Muscle layer of duodenum (tissue), 2 donors: ENCODE results near the gene GRIK3.

ENCODE experiments used
- H3K27ac ChIP-seq: one replicate; pipeline ENCODE4 v1.7.0; 2013; ENCODE audit warnings: mild to moderate bottlenecking, low read length
- H3K27me3 ChIP-seq: one replicate; pipeline ENCODE4 v1.7.0; 2013; ENCODE audit warnings: low read depth, mild to moderate bottlenecking, control low read depth, low read length
- H3K36me3 ChIP-seq, 2 donors: one replicate each; pipeline ENCODE4 v1.7.0; 2013; ENCODE audit warnings: low read length in 2 of 2, control low read depth in 1 of 2, mild to moderate bottlenecking in 1 of 2; ENCODE audit not compliant: insufficient read depth in 2 of 2, control insufficient read depth in 1 of 2
- H3K4me1 ChIP-seq, 2 donors: one replicate each; pipeline ENCODE4 v1.7.0; 2013; ENCODE audit warnings: low read length in 2 of 2, mild to moderate bottlenecking in 2 of 2, control low read depth in 1 of 2, moderate library complexity in 1 of 2; ENCODE audit not compliant: insufficient read depth in 2 of 2, control insufficient read depth in 1 of 2
- H3K4me3 ChIP-seq, 2 donors: one replicate each; pipeline ENCODE4 v1.7.0; 2013; ENCODE audit warnings: low read length in 2 of 2, low read depth in 1 of 2, mild to moderate bottlenecking in 1 of 2
- H3K9me3 ChIP-seq, 2 donors: one replicate each; pipeline ENCODE4 v1.7.0; 2013; ENCODE audit warnings: low read length in 2 of 2, control low read depth in 1 of 2, mild to moderate bottlenecking in 1 of 2; ENCODE audit not compliant: control insufficient read depth in 1 of 2
- donor health status: healthy.

Gene GRIK3

GRCh38 chr1:37068897-37069296 is 34.6 kb upstream of the GRIK3 start:
- Histone ChIP-seq H3K4me1 (no peaks in the 10 kb centered on the region), H3K27ac (no peak overlapping the region), H3K4me3 (no peak overlapping the region), H3K27me3 (no peaks in the 10 kb centered on the region), H3K36me3 (no peaks in the 10 kb centered on the region), H3K9me3 (no peaks in the 10 kb centered on the region)

DNA sequence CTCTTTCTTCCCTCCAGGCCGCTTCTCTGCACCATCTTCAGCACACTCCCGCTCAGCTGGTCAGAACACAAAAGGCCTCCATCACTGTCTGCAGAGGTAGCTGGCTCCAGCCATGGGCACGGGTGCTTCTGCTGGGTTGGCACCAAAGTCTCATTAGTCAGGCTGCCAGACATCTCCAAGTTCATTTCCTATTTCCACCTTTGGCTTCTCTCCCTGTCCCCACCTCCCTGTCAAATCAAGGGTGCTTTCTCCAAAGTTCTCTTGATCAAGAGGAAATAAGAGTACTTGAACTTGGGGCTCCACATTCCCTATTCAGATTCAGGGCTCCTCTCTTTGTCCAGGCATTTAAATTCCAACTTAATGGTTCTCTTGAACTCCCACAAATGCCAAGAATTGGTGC is 33.9 kb upstream of the GRIK3 start:
- Histone ChIP-seq H3K4me1 (no peaks in the 10 kb centered on the region), H3K9me3 (no peaks in the 10 kb centered on the region), H3K27me3 (no peaks in the 10 kb centered on the region), H3K27ac (no peak overlapping the region), H3K36me3 (no peaks in the 10 kb centered on the region), H3K4me3 (no peak overlapping the region)

- Histone ChIP-seq H3K9me3 (no peaks in the 10 kb centered on the region), H3K4me3 (no peak overlapping the region), H3K36me3 (no peaks in the 10 kb centered on the region), H3K27me3 (no peaks in the 10 kb centered on the region), H3K27ac (no peak overlapping the region), H3K4me1 (no peaks in the 10 kb centered on the region)
Observed at GRCh38 chr1:37064039-37064438, 29.7 kb upstream of the GRIK3 start.

GRCh38 chr1:37059346-37059745 is 25.0 kb upstream of the GRIK3 start:
- no peaks in the 10 kb centered on the region for H3K27me3 ChIP-seq
- H3K9me3 ChIP-seq = no peaks in the 10 kb centered on the region
- H3K4me1 ChIP-seq = no peaks in the 10 kb centered on the region

GRCh38 chr1:37058424-37058988 is 24.2 kb upstream of the GRIK3 start:
- Histone ChIP-seq H3K27me3 (no peaks in the 10 kb centered on the region), H3K36me3 (no peaks in the 10 kb centered on the region), H3K4me3 (no peak overlapping the region), H3K4me1 (no peaks in the 10 kb centered on the region), H3K9me3 (no peaks in the 10 kb centered on the region), H3K27ac (no peak overlapping the region)

More at GRCh38 chr1:37059346-37059745, 25.0 kb upstream of the GRIK3 start:
- Histone ChIP-seq H3K27ac (no peak overlapping the region), H3K36me3 (no peaks in the 10 kb centered on the region), H3K4me3 (no peak overlapping the region)

DNA sequence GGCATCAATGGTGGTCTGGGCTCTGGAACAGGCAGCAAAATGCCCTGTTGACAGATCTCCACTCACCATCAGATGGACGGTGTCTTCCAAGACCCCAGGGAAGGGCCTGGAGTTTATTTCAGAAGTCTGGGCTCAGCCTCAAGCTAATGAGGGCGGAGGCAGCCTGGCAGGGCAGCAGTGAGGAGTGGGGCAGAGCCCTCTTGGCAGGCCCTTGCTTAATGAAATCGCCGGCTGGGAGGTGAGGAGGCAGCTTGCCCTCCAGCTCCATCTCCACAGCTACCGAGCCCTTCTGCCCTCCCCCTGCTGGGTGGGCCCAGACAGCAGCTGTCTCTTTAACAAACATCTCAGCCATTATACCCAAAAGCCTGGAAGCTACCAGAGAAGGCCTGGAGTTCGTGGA is 22.0 kb upstream of the GRIK3 start:
- Histone ChIP-seq H3K4me3 (no peak overlapping the region), H3K27me3 (no peaks in the 10 kb centered on the region), H3K36me3 (no peaks in the 10 kb centered on the region), H3K9me3 (no peaks in the 10 kb centered on the region), H3K27ac (no peak overlapping the region), H3K4me1 (no peaks in the 10 kb centered on the region)

GRCh38 chr1:37055631-37056030 is 21.3 kb upstream of the GRIK3 start:
- Histone ChIP-seq H3K27ac (no peak overlapping the region), H3K36me3 (no peaks in the 10 kb centered on the region), H3K9me3 (no peaks in the 10 kb centered on the region), H3K27me3 (no peaks in the 10 kb centered on the region), H3K4me3 (no peak overlapping the region), H3K4me1 (no peaks in the 10 kb centered on the region)

DNA sequence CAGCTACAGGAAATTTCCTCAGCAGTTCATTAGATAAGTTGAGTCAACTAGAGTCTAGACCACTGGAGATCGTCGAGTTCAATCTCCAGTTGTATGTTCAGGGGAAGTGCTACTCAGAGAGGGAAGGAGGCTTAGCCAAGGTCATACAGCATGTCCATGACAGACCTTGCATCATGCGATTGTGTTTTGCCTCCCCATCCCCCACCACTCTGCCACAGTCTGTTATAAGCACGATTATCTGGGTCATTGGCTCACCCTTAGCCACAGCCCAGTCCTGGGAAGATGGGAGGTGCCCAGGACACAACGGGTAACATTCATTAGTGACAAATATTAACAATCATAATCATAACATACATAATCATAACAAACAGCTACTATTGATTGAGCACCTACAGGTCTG is 18.9 kb upstream of the GRIK3 start:
- Histone ChIP-seq H3K27me3 (no peaks in the 10 kb centered on the region), H3K9me3 (no peaks in the 10 kb centered on the region), H3K27ac (no peak overlapping the region), H3K4me1 (no peaks in the 10 kb centered on the region), H3K4me3 (no peak overlapping the region), H3K36me3 (no peaks in the 10 kb centered on the region)

- Histone ChIP-seq H3K9me3 (no peaks in the 10 kb centered on the region), H3K27ac (no peak overlapping the region), H3K36me3 (no peaks in the 10 kb centered on the region), H3K4me3 (no peak overlapping the region), H3K27me3 (no peaks in the 10 kb centered on the region), H3K4me1 (no peaks in the 10 kb centered on the region)
Observed at GRCh38 chr1:37052120-37052519, 17.8 kb upstream of the GRIK3 start.

- H3K27me3 ChIP-seq = no peaks in the 10 kb centered on the region
- no peak overlapping the region for H3K27ac ChIP-seq
- H3K36me3 ChIP-seq = no peaks in the 10 kb centered on the region
- no peaks in the 10 kb centered on the region for H3K4me1 ChIP-seq
- H3K4me3 ChIP-seq = no peak overlapping the region
- no peaks in the 10 kb centered on the region for H3K9me3 ChIP-seq
Observed at GRCh38 chr1:37051346-37051745, 17.0 kb upstream of the GRIK3 start.

DNA sequence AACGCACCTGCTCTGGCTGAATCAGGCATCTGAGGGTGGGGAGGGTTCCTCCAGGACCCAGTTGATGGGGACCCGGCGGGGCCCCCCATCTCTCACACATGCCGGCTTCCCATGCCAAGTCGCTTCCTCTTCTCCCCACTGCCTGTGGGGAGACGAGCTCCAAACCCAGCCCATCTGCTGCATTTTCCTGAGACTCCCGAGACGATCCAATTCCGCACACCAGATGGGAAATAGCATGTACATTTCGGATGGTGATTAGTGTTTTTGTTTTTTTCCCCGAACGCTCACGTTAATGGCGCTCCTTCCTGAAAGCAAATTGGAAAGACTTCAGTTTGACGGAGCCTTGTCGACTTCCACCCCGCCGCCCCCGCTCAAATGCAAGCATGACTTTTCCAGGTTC is 13.2 kb upstream of the GRIK3 start:
- Histone ChIP-seq H3K36me3 (no peaks in the 10 kb centered on the region), H3K4me3 (no peak overlapping the region), H3K27me3 (peaks cover 9% of the 10 kb centered on the region), H3K4me1 (no peaks in the 10 kb centered on the region), H3K27ac (no peak overlapping the region), H3K9me3 (no peaks in the 10 kb centered on the region)

- no peak overlapping the region for H3K4me3 ChIP-seq
- no peaks in the 10 kb centered on the region for H3K4me1 ChIP-seq
- no peaks in the 10 kb centered on the region for H3K36me3 ChIP-seq
- no peaks in the 10 kb centered on the region for H3K9me3 ChIP-seq
- no peak overlapping the region for H3K27ac ChIP-seq
- peaks cover 33% of the 10 kb centered on the region for H3K27me3 ChIP-seq
Observed at GRCh38 chr1:37043101-37043500, 8.8 kb upstream of the GRIK3 start.
